Muscle of arm (tissue), 12 donors: ENCODE data around the gene ABCA13. TPM values are rescaled to one million over a fixed set of nuclear protein-coding genes. Genes with fewer than 3 reads are reported as not detected.

Source experiments
- DNase-seq: peaks from one replicate; pipeline ENCODE4 v3.0.0-alpha.2; 2013
- polyA plus RNA-seq, 12 donors: library from polyadenylated mRNA; unstranded; fragments of 120-200 nt; gene quantifications; one replicate each; pipeline ENCODE4 v1.2.1, GENCODE V29; 2013; ENCODE audit not compliant: insufficient read length in 12 of 12

Gene ABCA13
- polyA plus RNA-seq, 12 donors, result 0.01 to 0.36 (median 0.11) TPM; not detected in 2

GRCh38 chr7:48299580-48300169 lies 128.4 kb downstream of the ABCA13 start:
- peak; percentile 58 for DNase-seq

- no peak for DNase-seq
Measured at GRCh38 chr7:48300301-48300700, 129.0 kb downstream of the ABCA13 start.

- DNase-seq, result no peak
Measured at GRCh38 chr7:48301201-48301600, 129.9 kb downstream of the ABCA13 start.

- DNase-seq, result no peak
Measured at GRCh38 chr7:48304641-48305040, 133.4 kb downstream of the ABCA13 start.

GRCh38 chr7:48305661-48306060 lies 134.4 kb downstream of the ABCA13 start:
- DNase-seq, result no peak

- DNase-seq, result no peak
Measured at GRCh38 chr7:48307041-48307714, 135.9 kb downstream of the ABCA13 start.

- no peak for DNase-seq
Measured at GRCh38 chr7:48309720-48310119, 138.5 kb downstream of the ABCA13 start.

GRCh38 chr7:48311464-48312100 lies 140.3 kb downstream of the ABCA13 start:
- DNase-seq, result no peak

GRCh38 chr7:48312151-48312550 lies 140.9 kb downstream of the ABCA13 start:
- no peak for DNase-seq

- no peak for DNase-seq
Measured at GRCh38 chr7:48316768-48317167, 145.5 kb downstream of the ABCA13 start.

- no peak for DNase-seq
Measured at GRCh38 chr7:48317360-48317759, 146.1 kb downstream of the ABCA13 start.

GRCh38 chr7:48321319-48322010 lies 150.2 kb downstream of the ABCA13 start:
- no peak for DNase-seq

- peak; percentile 13 for DNase-seq
Measured at GRCh38 chr7:48337012-48337621, 165.9 kb downstream of the ABCA13 start.

GRCh38 chr7:48337781-48338180 lies 166.5 kb downstream of the ABCA13 start:
- no peak for DNase-seq

- DNase-seq, result no peak
Measured at GRCh38 chr7:48347230-48347825, 176.1 kb downstream of the ABCA13 start.

GRCh38 chr7:48350515-48350914 lies 179.3 kb downstream of the ABCA13 start:
- DNase-seq, result no peak

- DNase-seq, result no peak
Measured at GRCh38 chr7:48351900-48352299, 180.6 kb downstream of the ABCA13 start.

GRCh38 chr7:48355346-48355745 lies 184.1 kb downstream of the ABCA13 start:
- DNase-seq, result no peak

- DNase-seq, result no peak
Measured at GRCh38 chr7:48360574-48360973, 189.3 kb downstream of the ABCA13 start.

- no peak for DNase-seq
Measured at GRCh38 chr7:48363174-48363573, 191.9 kb downstream of the ABCA13 start.

GRCh38 chr7:48365010-48365409 lies 193.8 kb downstream of the ABCA13 start:
- DNase-seq, result no peak

GRCh38 chr7:48366096-48366495 lies 194.8 kb downstream of the ABCA13 start:
- DNase-seq, result no peak
